Keratinocyte (primary cell): ENCODE measurements around the gene MERTK. TPM values are rescaled to one million over a fixed set of nuclear protein-coding genes. Genes with fewer than 3 reads are reported as not detected.

Experiments
- DNase-seq: peaks from one replicate; pipeline ENCODE4 v3.0.0-alpha.2; 2011; ENCODE audit warnings: low read depth, missing footprints, low spot score
- FAIRE-seq: peaks from 2 replicates; lab custom pipeline; 2011; peaks lifted over from hg19 to GRCh38; lab: Jason Lieb, UNC
- H2AFZ ChIP-seq: 2 replicates; pipeline ENCODE4 v1.6.0; 2012; ENCODE audit warnings: low read length, control low read depth, inconsistent platforms; ENCODE audit not compliant: control insufficient read depth
- H3K27ac ChIP-seq: 2 replicates; pipeline ENCODE4 v1.5.1; 2011; ENCODE audit warnings: low read length; ENCODE audit not compliant: control insufficient read depth, insufficient read depth
- H3K27me3 ChIP-seq: 3 replicates; pipeline ENCODE4 v1.6.0; 2011; ENCODE audit warnings: low read length; ENCODE audit not compliant: control insufficient read depth, insufficient read depth; ENCODE audit errors: extremely low read depth
- H3K36me3 ChIP-seq, 2 experiments: 2 replicates in 1 of 2; 3 replicates in 1 of 2; pipeline ENCODE4 v1.5.1; 2011; ENCODE audit warnings: low read length in 2 of 2, mild to moderate bottlenecking in 1 of 2; ENCODE audit not compliant: control insufficient read depth in 2 of 2, insufficient read depth in 2 of 2; ENCODE audit errors: extremely low read depth in 1 of 2
- H3K4me1 ChIP-seq: 3 replicates; pipeline ENCODE4 v1.5.1; 2011; ENCODE audit warnings: low read length; ENCODE audit not compliant: control insufficient read depth, insufficient read depth; ENCODE audit errors: extremely low read depth
- H3K4me2 ChIP-seq: 3 replicates; pipeline ENCODE4 v1.6.0; 2011; ENCODE audit warnings: low read depth, low read length; ENCODE audit not compliant: control insufficient read depth, insufficient read depth; ENCODE audit errors: extremely low read depth
- H3K4me3 ChIP-seq, 3 experiments: fragments of 200-600 bp in 1 of 3; sonication (generic) in 1 of 3; 2 replicates in 2 of 3; 3 replicates in 1 of 3; pipeline ENCODE4 v1.5.1; 2011 to 2016; ENCODE audit warnings: low read length in 3 of 3, mild to moderate bottlenecking in 3 of 3, control low read depth in 2 of 3, inconsistent platforms in 1 of 3, low read depth in 1 of 3, mixed read lengths in 1 of 3, mixed run types in 1 of 3, moderate library complexity in 1 of 3; ENCODE audit not compliant: control insufficient read depth in 2 of 3, insufficient read depth in 2 of 3; ENCODE audit errors: extremely low read depth in 1 of 3
- H3K79me2 ChIP-seq: 2 replicates; pipeline ENCODE4 v1.6.0; 2012; ENCODE audit warnings: low read length; ENCODE audit not compliant: control insufficient read depth, insufficient read depth
- H3K9ac ChIP-seq: 3 replicates; pipeline ENCODE4 v1.6.0; 2011; ENCODE audit warnings: low read length; ENCODE audit not compliant: control insufficient read depth, insufficient read depth; ENCODE audit errors: extremely low read depth
- H3K9me1 ChIP-seq: 3 replicates; pipeline ENCODE4 v1.6.0; 2011; ENCODE audit warnings: low read length; ENCODE audit not compliant: control insufficient read depth, insufficient read depth; ENCODE audit errors: extremely low read depth
- H3K9me3 ChIP-seq: 2 replicates; pipeline ENCODE4 v1.5.1; 2012; ENCODE audit warnings: low read depth, low read length; ENCODE audit not compliant: control insufficient read depth
- H4K20me1 ChIP-seq: 3 replicates; pipeline ENCODE4 v1.6.0; 2011; ENCODE audit warnings: low read length; ENCODE audit not compliant: control insufficient read depth, insufficient read depth; ENCODE audit errors: extremely low read depth
- EZH2 ChIP-seq: IDR thresholded peaks from one replicate; pipeline ENCODE4 v1.6.1; 2012; ENCODE audit warnings: inconsistent platforms, mild to moderate bottlenecking, low read length, moderate library complexity
- dilution Hi-C: fragments of 300-500 bp; cut with MboI; formaldehyde crosslinking; loops from one replicate; pipeline ENCODE4 v1.7.0; 2020; ENCODE audit warnings: low sequenced_read_pairs; ENCODE audit not compliant: extremely low pct_ligation_motif_present
- polyA plus RNA-seq, 5 experiments: library from polyadenylated mRNA; depleted of rRNA in 3 of 5; stranded (reverse) in 3 of 5; stranded (forward) in 1 of 5; unstranded in 1 of 5; fragments of >200 nt; gene quantifications; 1 replicate in 1 of 5; 2 replicates in 3 of 5; 3 replicates in 1 of 5; pipeline versions ENCODE4 v1.2.1 to v1.2.3, GENCODE V29; 2011 to 2012; ENCODE audit warnings: missing spikeins in 2 of 5, low read depth in 1 of 5, low replicate concordance in 1 of 5
- TF ChIP-seq, protein P1 (sequence below), 3 experiments: IDR thresholded peaks in 1 of 3; conservative IDR thresholded peaks in 1 of 3; optimal IDR thresholded peaks in 1 of 3; 2 replicates in 2 of 3; 3 replicates in 1 of 3; pipeline versions ENCODE3 to v1.5.1; 2011; ENCODE audit warnings: low read length in 3 of 3, mild to moderate bottlenecking in 3 of 3, moderate library complexity in 2 of 3, control low read depth in 1 of 3, inconsistent platforms in 1 of 3; ENCODE audit not compliant: insufficient read depth in 2 of 3; ENCODE audit errors: extremely low read depth in 1 of 3

MERTK gene
- polyA plus RNA-seq, 1 donor (not counting 4 experiments of a cell fraction or from before 2014, with no cell fraction given), result 0.14 TPM

DNA sequence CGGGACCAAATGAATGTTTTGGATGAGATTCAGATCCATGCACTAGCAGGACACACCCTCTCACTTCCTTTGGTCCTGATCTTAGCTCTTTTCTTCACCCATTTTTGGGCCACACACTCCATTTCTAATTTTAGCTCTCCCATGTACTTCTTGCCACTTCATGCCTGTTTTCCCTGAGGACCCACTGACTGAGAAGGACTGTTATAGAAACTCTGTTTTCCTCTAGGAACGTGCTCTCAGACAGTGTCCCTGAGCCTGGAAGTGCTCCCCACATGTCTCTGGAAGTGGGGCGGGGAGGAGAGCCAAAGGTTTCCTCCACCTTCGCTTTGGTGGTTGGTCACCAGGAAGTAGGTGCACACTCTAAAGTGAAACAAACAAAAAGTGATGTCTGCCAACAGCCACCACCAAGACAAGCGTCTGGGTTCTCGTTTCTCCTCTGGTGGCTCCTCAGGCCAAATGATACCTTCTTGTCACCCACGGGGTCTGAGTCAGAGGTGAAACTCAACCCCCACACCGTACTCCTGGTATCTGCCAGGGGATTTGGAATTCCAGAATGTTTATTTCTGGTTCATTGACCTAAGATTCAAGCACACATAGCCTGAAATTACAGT is 74.7 kb downstream of the MERTK start:
- Histone ChIP-seq H4K20me1 (no peaks in the 10 kb centered on the region), H3K9me3 (no peaks in the 10 kb centered on the region), H3K9me1 (no peaks in the 10 kb centered on the region), H3K4me1 (peaks cover 25% of the 10 kb centered on the region), H3K27ac (no peak overlapping the region), H3K4me2 (peak overlapping the region; percentile 13), H3K4me3 (no peak overlapping the region), H3K36me3 (no peaks in the 10 kb centered on the region), H3K9ac (no peak overlapping the region), H2AFZ (no peak overlapping the region), H3K79me2 (no peaks in the 10 kb centered on the region), H3K27me3 (peaks cover 9% of the 10 kb centered on the region)
- FAIRE-seq (no peak), DNase-seq (no peak)
- dilution Hi-C loops, result no loop called here
- TF ChIP-seq, protein P1, sequence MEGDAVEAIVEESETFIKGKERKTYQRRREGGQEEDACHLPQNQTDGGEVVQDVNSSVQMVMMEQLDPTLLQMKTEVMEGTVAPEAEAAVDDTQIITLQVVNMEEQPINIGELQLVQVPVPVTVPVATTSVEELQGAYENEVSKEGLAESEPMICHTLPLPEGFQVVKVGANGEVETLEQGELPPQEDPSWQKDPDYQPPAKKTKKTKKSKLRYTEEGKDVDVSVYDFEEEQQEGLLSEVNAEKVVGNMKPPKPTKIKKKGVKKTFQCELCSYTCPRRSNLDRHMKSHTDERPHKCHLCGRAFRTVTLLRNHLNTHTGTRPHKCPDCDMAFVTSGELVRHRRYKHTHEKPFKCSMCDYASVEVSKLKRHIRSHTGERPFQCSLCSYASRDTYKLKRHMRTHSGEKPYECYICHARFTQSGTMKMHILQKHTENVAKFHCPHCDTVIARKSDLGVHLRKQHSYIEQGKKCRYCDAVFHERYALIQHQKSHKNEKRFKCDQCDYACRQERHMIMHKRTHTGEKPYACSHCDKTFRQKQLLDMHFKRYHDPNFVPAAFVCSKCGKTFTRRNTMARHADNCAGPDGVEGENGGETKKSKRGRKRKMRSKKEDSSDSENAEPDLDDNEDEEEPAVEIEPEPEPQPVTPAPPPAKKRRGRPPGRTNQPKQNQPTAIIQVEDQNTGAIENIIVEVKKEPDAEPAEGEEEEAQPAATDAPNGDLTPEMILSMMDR (optimal IDR thresholded peaks at IDR 0.05 in 1 of 3, IDR thresholded peaks at IDR 0.05 in 1 of 3, conservative IDR thresholded peaks at IDR 0.05 in 1 of 3; ENCODE audit: extremely low read depth in 1 of 3, insufficient read depth in 2 of 3, low read length in 3 of 3), result no peak
- no peak for TF ChIP-seq EZH2

DNA sequence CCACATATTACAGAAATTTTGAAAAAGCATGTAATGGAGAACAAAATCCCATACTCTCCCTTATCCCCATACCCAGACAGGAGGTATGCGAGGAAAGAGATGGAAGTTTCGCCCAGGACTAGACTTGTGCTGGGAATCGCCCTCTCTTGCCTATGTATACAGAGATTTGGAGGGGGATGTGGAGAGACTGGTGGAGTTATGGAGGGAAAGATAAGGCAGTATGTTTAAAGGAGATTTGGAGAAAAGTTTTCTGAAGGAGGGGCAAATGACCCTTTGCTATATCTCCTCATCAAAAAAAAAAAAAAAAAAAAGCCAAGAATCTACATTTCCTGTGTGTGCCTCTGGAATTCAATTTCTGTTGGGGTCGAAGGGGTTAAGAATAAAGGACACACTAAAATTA is 75.3 kb downstream of the MERTK start:
- H3K79me2 ChIP-seq, result no peaks in the 10 kb centered on the region
- no peaks in the 10 kb centered on the region for H3K9me3 ChIP-seq
- peaks cover 25% of the 10 kb centered on the region for H3K4me1 ChIP-seq
- no peak overlapping the region for H3K9ac ChIP-seq
- no peak overlapping the region for H3K27ac ChIP-seq
- H3K4me3 ChIP-seq, result no peak overlapping the region
- H3K4me2 ChIP-seq, result no peak overlapping the region
- H4K20me1 ChIP-seq, result no peaks in the 10 kb centered on the region
- DNase-seq (no peak), FAIRE-seq (no peak)
- H3K9me1 ChIP-seq, result no peaks in the 10 kb centered on the region
- H3K36me3 ChIP-seq, result no peaks in the 10 kb centered on the region
- dilution Hi-C loops, result no loop called here
- TF ChIP-seq, protein P1 (optimal IDR thresholded peaks at IDR 0.05 in 1 of 3, IDR thresholded peaks at IDR 0.05 in 1 of 3, conservative IDR thresholded peaks at IDR 0.05 in 1 of 3; ENCODE audit: extremely low read depth in 1 of 3, insufficient read depth in 2 of 3, low read length in 3 of 3), result no peak
- TF ChIP-seq EZH2, result no peak
- H3K27me3 ChIP-seq, result peaks cover 5% of the 10 kb centered on the region
- H2AFZ ChIP-seq, result no peak overlapping the region
